Endothelial cell (in vitro differentiated cells): ENCODE results near the gene PRELP. TPM values are rescaled to one million over a fixed set of nuclear protein-coding genes. Genes with fewer than 3 reads are reported as not detected.
"Not testable (repeated sequence)": the region's sequence is repeated elsewhere in the genome, so short reads cannot be mapped to it uniquely, and the experiment has no call there.

Experiments used
- DNase-seq: peaks from one replicate; pipeline ENCODE4 v3.0.0; 2021; ENCODE audit warnings: low spot score
- H3K27ac Mint-ChIP-seq: one replicate; pipeline ENCODE4 v1.8.0; 2021; ENCODE audit warnings: mixed read lengths, inconsistent platforms; ENCODE audit not compliant: unreplicated experiment
- H3K27me3 Mint-ChIP-seq: one replicate; pipeline ENCODE4 v1.8.0; 2021; ENCODE audit warnings: mild to moderate bottlenecking, moderate library complexity, mixed read lengths, inconsistent platforms; ENCODE audit not compliant: unreplicated experiment
- H3K36me3 Mint-ChIP-seq: one replicate; pipeline ENCODE4 v1.8.0; 2021; ENCODE audit warnings: mild to moderate bottlenecking, low read depth, mixed read lengths, inconsistent platforms; ENCODE audit not compliant: unreplicated experiment
- H3K4me1 Mint-ChIP-seq: one replicate; pipeline ENCODE4 v1.8.0; 2021; ENCODE audit warnings: mild to moderate bottlenecking, mixed read lengths, inconsistent platforms; ENCODE audit not compliant: unreplicated experiment
- H3K4me3 Mint-ChIP-seq: one replicate; pipeline ENCODE4 v1.8.0; 2021; ENCODE audit warnings: mild to moderate bottlenecking, mixed read lengths, inconsistent platforms; ENCODE audit not compliant: unreplicated experiment
- H3K9me3 Mint-ChIP-seq: one replicate; pipeline ENCODE4 v1.8.0; 2021; ENCODE audit warnings: mixed read lengths, inconsistent platforms; ENCODE audit not compliant: unreplicated experiment
- total RNA-seq: library from RNA; stranded (reverse); fragmentation: NEBNext Ultra II Directional; extraction: Animal tissue kit (Norgen Biotek cat#: 25700); gene quantifications from one replicate; pipeline ENCODE4 v1.2.1, GENCODE V29; 2021; ENCODE audit not compliant: unreplicated experiment
- TF ChIP-seq, protein P1 (sequence below): fragments of 200-600 bp; sonication (generic); IDR thresholded peaks from one replicate; pipeline ENCODE4 v1.5.0; 2021; ENCODE audit warnings: antibody characterized with exemption; ENCODE audit not compliant: unreplicated experiment

Gene PRELP
- total RNA-seq, 1 donor from 2014 or later: 0.13 TPM

DNA sequence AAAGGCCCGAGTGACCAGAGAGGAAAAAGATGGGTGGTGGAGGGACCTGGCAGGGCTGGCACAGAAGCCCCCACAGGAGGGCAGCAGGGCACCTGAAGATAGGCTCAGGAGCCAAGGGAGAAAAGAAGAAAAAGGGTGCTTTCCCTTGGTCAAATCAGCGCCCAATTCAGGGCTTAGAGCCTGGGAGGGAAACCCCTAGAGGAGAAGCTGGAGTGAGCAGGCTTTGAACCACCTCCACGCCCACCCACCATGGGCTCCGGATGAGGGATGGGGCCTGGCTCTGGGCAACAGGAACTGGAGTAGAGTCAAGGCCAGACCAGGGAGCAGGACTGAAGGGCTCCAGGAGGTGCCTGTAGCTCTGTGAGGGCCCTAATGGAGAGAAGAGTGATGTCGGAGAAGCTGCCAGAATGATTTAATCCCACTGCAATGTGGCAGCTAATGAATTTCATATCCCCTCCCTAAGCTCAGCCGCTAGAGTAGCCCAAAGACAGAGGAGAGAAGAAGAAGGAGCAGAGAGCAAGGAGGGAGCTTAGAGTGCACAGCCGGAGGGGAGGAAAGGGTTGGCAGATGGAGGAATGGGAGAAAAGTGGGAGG is 12.0 kb upstream of the PRELP start:
- H3K27me3 Mint-ChIP-seq: peaks cover 5% of the 10 kb centered on the region
- no peaks in the 10 kb centered on the region for H3K9me3 Mint-ChIP-seq
- no peaks in the 10 kb centered on the region for H3K36me3 Mint-ChIP-seq
- TF ChIP-seq, protein P1, sequence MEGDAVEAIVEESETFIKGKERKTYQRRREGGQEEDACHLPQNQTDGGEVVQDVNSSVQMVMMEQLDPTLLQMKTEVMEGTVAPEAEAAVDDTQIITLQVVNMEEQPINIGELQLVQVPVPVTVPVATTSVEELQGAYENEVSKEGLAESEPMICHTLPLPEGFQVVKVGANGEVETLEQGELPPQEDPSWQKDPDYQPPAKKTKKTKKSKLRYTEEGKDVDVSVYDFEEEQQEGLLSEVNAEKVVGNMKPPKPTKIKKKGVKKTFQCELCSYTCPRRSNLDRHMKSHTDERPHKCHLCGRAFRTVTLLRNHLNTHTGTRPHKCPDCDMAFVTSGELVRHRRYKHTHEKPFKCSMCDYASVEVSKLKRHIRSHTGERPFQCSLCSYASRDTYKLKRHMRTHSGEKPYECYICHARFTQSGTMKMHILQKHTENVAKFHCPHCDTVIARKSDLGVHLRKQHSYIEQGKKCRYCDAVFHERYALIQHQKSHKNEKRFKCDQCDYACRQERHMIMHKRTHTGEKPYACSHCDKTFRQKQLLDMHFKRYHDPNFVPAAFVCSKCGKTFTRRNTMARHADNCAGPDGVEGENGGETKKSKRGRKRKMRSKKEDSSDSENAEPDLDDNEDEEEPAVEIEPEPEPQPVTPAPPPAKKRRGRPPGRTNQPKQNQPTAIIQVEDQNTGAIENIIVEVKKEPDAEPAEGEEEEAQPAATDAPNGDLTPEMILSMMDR: no peak
- no peak for DNase-seq
- H3K4me1 Mint-ChIP-seq: peaks cover 38% of the 10 kb centered on the region
- H3K4me3 Mint-ChIP-seq: no peak overlapping the region
- no peak overlapping the region for H3K27ac Mint-ChIP-seq

DNA sequence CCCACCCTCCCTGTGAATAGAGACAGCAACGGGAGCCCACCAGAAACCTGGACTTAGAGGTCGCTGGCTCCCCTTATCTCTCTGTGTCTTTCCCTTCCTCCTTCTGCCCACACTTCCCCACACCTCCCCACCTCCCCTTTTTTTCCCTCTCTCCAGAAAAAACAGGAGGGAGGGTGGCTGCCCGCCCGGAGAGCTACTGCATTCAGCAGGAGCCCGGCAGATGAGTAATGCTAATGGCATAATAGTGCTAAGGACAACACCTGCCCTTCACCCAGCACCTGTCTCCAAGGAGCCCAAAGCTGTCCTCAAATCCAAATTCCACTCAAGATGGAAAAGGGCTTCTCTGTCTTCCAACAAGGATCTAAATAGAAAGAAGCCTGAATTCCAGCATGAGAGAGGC is 11.4 kb upstream of the PRELP start:
- no peaks in the 10 kb centered on the region for H3K36me3 Mint-ChIP-seq
- no peak overlapping the region for H3K4me3 Mint-ChIP-seq
- TF ChIP-seq, protein P1: no peak
- peaks cover 5% of the 10 kb centered on the region for H3K27me3 Mint-ChIP-seq
- H3K4me1 Mint-ChIP-seq: peaks cover 38% of the 10 kb centered on the region
- H3K9me3 Mint-ChIP-seq: no peaks in the 10 kb centered on the region
- no peak overlapping the region for H3K27ac Mint-ChIP-seq
- no peak for DNase-seq

DNA sequence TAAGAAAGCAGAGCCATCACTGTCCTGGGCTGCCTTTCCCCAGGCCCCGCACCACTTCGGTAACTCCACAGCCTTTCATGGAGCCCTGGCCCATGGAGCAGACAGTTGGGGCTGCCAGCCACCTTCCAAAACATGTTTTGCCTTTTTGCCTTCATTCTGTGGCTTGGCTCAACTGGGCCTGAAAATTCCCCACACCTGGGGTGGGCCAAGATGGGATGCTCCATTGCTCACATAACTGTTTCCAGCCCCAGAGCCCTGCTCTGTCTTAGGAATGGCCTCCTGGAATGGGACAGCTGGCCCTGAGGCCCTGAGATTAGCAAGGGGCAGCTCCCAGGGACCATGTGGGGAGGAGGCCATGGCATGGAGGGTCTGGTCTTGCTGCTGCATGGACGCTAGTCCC is 10.9 kb upstream of the PRELP start:
- Mint-ChIP-seq H3K27ac (no peak overlapping the region), H3K9me3 (no peaks in the 10 kb centered on the region), H3K4me1 (peaks cover 37% of the 10 kb centered on the region), H3K36me3 (no peaks in the 10 kb centered on the region), H3K27me3 (peaks cover 5% of the 10 kb centered on the region), H3K4me3 (no peak overlapping the region)
- no peak for DNase-seq
- TF ChIP-seq, protein P1: no peak

DNA sequence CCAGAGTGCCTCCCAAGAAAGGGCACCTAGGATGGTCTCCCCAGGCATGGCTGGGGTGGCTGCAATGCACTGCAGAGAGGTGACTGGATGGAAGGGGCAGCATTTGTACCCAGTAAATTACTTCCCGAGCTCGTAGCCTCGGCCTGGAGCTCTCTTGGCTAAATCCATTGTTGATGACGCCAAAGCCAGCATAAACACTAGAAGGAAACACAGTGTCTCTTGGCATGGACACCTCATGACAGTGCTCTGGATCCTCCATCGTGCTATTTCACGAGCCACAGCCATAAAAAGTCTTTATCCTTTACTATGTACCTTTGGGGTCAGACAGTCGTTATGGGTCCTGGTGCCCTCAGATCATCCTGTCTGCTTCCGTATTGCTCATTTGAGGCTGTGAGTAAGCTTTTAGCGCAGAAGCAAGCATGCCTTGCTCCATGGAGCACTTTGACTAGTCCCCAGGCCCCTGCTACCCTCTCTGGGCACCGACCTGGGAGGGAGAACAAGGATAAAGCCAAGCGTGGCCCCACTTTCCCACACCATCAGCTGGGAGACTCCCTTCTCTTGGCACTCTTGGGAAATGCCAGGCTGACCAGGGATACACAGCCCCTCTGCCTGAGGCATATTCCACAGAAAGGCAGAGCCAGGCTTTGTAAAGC is 10.3 kb upstream of the PRELP start:
- Mint-ChIP-seq H3K9me3 (no peaks in the 10 kb centered on the region), H3K4me1 (peaks cover 36% of the 10 kb centered on the region), H3K36me3 (no peaks in the 10 kb centered on the region), H3K27me3 (peaks cover 5% of the 10 kb centered on the region), H3K4me3 (no peak overlapping the region), H3K27ac (no peak overlapping the region)
- TF ChIP-seq, protein P1: no peak
- no peak for DNase-seq

DNA sequence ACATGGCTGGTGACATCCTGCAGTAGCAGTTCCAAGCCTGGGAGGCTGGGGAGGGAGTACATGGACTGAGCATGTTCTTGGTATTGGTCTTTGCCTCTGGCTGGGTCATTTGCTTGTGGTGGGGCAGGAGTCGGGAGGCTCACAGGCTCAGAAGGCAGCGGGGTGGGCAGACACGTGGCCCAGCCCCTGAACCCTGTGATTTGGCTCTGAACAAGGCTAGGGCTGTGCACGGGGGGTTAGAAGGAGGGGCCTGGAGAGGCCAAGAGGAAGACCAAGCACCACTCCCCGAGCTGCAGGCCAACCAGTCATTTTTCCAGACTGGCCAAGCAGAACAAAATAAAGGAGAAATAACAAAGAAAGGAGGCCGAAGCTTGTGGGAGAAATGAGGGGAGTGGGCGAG is 9.7 kb upstream of the PRELP start:
- Mint-ChIP-seq H3K27ac (no peak overlapping the region), H3K27me3 (peaks cover 5% of the 10 kb centered on the region), H3K4me3 (no peak overlapping the region), H3K9me3 (no peaks in the 10 kb centered on the region), H3K36me3 (no peaks in the 10 kb centered on the region), H3K4me1 (peaks cover 36% of the 10 kb centered on the region)
- TF ChIP-seq, protein P1: no peak
- DNase-seq: no peak

DNA sequence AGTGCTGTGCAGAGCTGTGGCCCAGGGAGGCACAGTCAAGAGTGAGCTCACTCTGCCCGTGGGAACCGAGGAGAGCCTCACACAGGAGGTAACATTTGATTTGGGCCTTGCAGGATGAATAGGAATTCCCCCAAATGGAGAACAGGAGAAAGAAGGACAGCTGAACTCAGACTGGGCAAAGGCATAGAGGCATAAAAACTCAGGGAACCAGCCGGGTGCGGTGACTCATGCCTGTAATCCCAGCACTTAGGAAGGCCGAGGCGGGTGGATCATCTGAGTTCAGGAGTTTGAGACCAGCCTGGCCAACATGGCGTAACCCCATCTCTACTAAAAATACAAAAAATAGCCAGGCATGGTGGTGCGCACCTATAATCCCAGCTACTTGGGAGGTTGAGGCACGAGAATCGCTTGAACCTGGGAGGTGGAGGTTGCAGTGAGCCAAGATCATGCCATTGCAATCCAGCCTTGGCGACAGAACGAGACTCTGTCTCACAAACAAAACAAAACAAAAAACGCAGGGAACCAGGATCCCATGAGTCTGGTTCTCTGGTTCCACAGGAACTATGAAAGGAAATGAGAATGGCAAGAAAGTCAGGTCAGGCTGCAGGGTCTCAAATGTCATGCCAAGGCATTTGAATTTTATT is 8.6 kb upstream of the PRELP start:
- H3K4me3 Mint-ChIP-seq: not testable (repeated sequence)
- peaks cover 34% of the 10 kb centered on the region for H3K4me1 Mint-ChIP-seq

More for the DNA sequence above, 8.6 kb upstream of the PRELP start:
- H3K27ac Mint-ChIP-seq: peak overlapping the region; percentile 22
- H3K36me3 Mint-ChIP-seq, H3K27me3 Mint-ChIP-seq, DNase-seq, H3K9me3 Mint-ChIP-seq: not testable (repeated sequence)
